Keratinocyte (primary cell): ENCODE data around the gene A2M.

Experiments used
- CTCF ChIP-seq, 3 experiments: IDR thresholded peaks in 1 of 3; conservative IDR thresholded peaks in 1 of 3; optimal IDR thresholded peaks in 1 of 3; 2 replicates in 2 of 3; 3 replicates in 1 of 3; pipeline versions ENCODE3 to v1.5.1; 2011; ENCODE audit warnings: low read length in 3 of 3, mild to moderate bottlenecking in 3 of 3, moderate library complexity in 2 of 3, control low read depth in 1 of 3, inconsistent platforms in 1 of 3; ENCODE audit not compliant: insufficient read depth in 2 of 3; ENCODE audit errors: extremely low read depth in 1 of 3
- EZH2 ChIP-seq: IDR thresholded peaks from one replicate; pipeline ENCODE4 v1.6.1; 2012; ENCODE audit warnings: inconsistent platforms, mild to moderate bottlenecking, low read length, moderate library complexity

GRCh38 chr12:9127936-9128663, 12.4 kb upstream of the A2M start:
- no peak for TF ChIP-seq EZH2
- TF ChIP-seq CTCF (optimal IDR thresholded peaks at IDR 0.05 in 1 of 3, IDR thresholded peaks at IDR 0.05 in 1 of 3, conservative IDR thresholded peaks at IDR 0.05 in 1 of 3; ENCODE audit: extremely low read depth in 1 of 3, insufficient read depth in 2 of 3, low read length in 3 of 3) = no peak
